ENCODE measurements around the gene PCYT1A.
"Not testable (repeated sequence)": the region's sequence is repeated elsewhere in the genome, so short reads cannot be mapped to it uniquely, and the experiment has no call there.

Gene PCYT1A

DNA sequence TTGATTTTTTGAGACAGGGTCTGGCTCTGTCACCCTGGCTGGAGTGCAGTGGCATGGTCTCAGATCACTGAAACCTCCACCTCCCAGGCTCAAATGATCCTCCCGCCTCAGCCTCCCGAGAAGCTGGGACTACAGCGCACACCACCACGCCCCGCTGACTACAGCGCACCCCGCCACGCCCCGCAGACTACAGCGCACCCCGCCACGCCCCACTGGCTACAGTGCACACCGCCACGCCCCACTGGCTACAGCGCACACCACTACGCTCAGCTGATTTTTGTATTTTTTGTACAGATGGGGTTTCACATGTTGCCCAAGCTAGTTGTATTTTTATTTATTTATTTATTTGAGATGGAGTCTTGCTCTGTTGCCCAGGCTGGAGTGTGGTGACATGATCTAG lies 35.6 kb downstream of the PCYT1A start:
- Histone ChIP-seq H3K79me2 (ENCODE audit: low read length) (0 out of 2 replicates have a peak, but pooled peaks cover 4% of the 10 kb centered on the region), H3K27me3 (replicated peaks; ENCODE audit: insufficient read depth, low read length) (no peaks in the 10 kb centered on the region), H3K36me3 (replicated peaks; ENCODE audit: insufficient read depth, low read length) (no peaks in the 10 kb centered on the region), H3K9me3 (replicated peaks; ENCODE audit: insufficient read depth, low read length) (no peaks in the 10 kb centered on the region), H3K9ac (ENCODE audit: low read length) (no peak overlapping the region), H4K20me1 (ENCODE audit: insufficient read depth, low read length) (no peaks in the 10 kb centered on the region), H2AFZ (ENCODE audit: low read length) (no peak overlapping the region), H3K9me2 (replicated peaks; ENCODE audit: insufficient read depth, low read length) (no peaks in the 10 kb centered on the region), H3K27ac (ENCODE audit: low read length) (no peak overlapping the region), H3F3A (ENCODE audit: insufficient read depth, low read length) (no peaks in the 10 kb centered on the region), H3K4me3 (ENCODE audit: low read length) (no peak overlapping the region), H3K4me2 (ENCODE audit: low read depth, low read length) (no peak overlapping the region), H3K4me1 (ENCODE audit: low read length) (no peaks in the 10 kb centered on the region)
- no peak for DNase-seq
- TF ChIP-seq, protein P1, sequence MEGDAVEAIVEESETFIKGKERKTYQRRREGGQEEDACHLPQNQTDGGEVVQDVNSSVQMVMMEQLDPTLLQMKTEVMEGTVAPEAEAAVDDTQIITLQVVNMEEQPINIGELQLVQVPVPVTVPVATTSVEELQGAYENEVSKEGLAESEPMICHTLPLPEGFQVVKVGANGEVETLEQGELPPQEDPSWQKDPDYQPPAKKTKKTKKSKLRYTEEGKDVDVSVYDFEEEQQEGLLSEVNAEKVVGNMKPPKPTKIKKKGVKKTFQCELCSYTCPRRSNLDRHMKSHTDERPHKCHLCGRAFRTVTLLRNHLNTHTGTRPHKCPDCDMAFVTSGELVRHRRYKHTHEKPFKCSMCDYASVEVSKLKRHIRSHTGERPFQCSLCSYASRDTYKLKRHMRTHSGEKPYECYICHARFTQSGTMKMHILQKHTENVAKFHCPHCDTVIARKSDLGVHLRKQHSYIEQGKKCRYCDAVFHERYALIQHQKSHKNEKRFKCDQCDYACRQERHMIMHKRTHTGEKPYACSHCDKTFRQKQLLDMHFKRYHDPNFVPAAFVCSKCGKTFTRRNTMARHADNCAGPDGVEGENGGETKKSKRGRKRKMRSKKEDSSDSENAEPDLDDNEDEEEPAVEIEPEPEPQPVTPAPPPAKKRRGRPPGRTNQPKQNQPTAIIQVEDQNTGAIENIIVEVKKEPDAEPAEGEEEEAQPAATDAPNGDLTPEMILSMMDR (IDR thresholded peaks at IDR 0.05; ENCODE audit: low read length): no peak
- TF ChIP-seq EZH2phosphoT487 (IDR thresholded peaks at IDR 0.05; ENCODE audit: low read length) (no peak), EZH2 (optimal IDR thresholded peaks at IDR 0.05; ENCODE audit: low read depth, low read length) (no peak)

DNA sequence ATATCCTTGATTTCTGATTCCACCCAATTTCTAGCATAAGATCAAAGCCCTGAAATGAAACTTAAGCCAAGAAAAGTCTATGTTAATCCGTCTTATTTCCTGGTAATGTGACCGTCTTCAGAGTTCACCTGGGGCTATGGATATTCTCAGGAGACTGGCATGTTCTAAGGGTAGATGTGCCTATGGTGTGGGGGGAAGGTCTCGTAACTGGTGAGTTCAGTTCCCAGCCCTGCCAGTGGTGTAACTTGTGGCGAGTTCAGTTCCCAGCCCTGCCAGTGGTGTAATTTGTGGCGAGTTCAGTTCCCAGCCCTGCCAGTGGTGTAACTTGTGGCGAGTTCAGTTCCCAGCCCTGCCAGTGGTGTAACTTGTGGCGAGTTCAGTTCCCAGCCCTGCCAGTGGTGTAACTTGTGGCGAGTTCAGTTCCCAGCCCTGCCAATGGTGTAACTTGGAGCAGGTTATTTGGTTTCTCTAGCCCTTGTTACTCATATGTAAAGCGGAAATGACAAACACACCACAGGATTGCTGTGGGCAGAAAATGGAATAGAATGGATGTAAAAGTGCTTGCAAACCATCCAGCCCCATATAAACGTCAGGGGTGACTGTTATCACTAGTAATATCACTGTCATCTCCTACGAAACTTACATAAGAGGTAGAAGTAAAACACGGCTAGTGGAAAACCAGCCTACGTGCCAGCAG lies 40.8 kb downstream of the PCYT1A start:
- Histone ChIP-seq H3K79me2 (ENCODE audit: low read length) (no peaks in the 10 kb centered on the region), H2AFZ (ENCODE audit: low read length) (no peak overlapping the region), H3K27ac (ENCODE audit: low read length) (no peak overlapping the region), H3K36me3 (replicated peaks; ENCODE audit: insufficient read depth, low read length) (no peaks in the 10 kb centered on the region), H3K9ac (ENCODE audit: low read length) (no peak overlapping the region), H3K4me3 (ENCODE audit: low read length) (no peak overlapping the region), H3F3A (ENCODE audit: insufficient read depth, low read length) (no peaks in the 10 kb centered on the region), H3K9me2 (replicated peaks; ENCODE audit: insufficient read depth, low read length) (no peaks in the 10 kb centered on the region), H3K4me1 (ENCODE audit: low read length) (no peaks in the 10 kb centered on the region), H4K20me1 (ENCODE audit: insufficient read depth, low read length) (no peaks in the 10 kb centered on the region), H3K9me3 (replicated peaks; ENCODE audit: insufficient read depth, low read length) (no peaks in the 10 kb centered on the region), H3K27me3 (replicated peaks; ENCODE audit: insufficient read depth, low read length) (no peaks in the 10 kb centered on the region), H3K4me2 (ENCODE audit: low read depth, low read length) (no peak overlapping the region)
- DNase-seq: no peak
- TF ChIP-seq EZH2phosphoT487 (IDR thresholded peaks at IDR 0.05; ENCODE audit: low read length): no peak
- TF ChIP-seq, protein P1 (IDR thresholded peaks at IDR 0.05; ENCODE audit: low read length): no peak
- no peak for TF ChIP-seq EZH2 (optimal IDR thresholded peaks at IDR 0.05; ENCODE audit: low read depth, low read length)

DNA sequence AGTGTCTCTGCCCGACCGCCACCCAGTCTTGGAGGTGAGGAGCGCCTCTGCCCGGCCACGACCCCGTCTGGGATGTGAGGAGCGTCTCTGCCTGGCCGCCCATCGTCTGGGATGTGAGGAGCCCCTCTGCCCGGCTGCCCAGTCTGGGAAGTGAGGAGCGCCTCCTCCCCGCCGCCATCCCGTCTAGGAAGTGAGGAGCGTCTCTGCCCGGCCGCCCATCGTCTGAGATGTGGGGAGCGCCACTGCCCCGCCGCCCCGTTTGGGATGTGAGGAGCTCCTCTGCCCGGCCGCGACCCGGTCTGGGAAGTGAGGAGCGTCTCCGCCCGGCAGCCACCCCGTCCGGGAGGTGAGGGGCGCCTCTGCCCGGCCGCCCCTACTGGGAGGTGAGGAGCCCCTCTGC lies 43.4 kb downstream of the PCYT1A start:
- H4K20me1 ChIP-seq (ENCODE audit: insufficient read depth, low read length); H3K4me2 ChIP-seq (ENCODE audit: low read depth, low read length); H3K9me3 ChIP-seq (replicated peaks; ENCODE audit: insufficient read depth, low read length); H3K79me2 ChIP-seq (ENCODE audit: low read length); H3K4me1 ChIP-seq (ENCODE audit: low read length); H3F3A ChIP-seq (ENCODE audit: insufficient read depth, low read length); H3K36me3 ChIP-seq (replicated peaks; ENCODE audit: insufficient read depth, low read length); H2AFZ ChIP-seq (ENCODE audit: low read length); DNase-seq; H3K4me3 ChIP-seq (ENCODE audit: low read length); H3K27ac ChIP-seq (ENCODE audit: low read length); H3K9ac ChIP-seq (ENCODE audit: low read length); H3K27me3 ChIP-seq (replicated peaks; ENCODE audit: insufficient read depth, low read length); H3K9me2 ChIP-seq (replicated peaks; ENCODE audit: insufficient read depth, low read length): not testable (repeated sequence)

DNA sequence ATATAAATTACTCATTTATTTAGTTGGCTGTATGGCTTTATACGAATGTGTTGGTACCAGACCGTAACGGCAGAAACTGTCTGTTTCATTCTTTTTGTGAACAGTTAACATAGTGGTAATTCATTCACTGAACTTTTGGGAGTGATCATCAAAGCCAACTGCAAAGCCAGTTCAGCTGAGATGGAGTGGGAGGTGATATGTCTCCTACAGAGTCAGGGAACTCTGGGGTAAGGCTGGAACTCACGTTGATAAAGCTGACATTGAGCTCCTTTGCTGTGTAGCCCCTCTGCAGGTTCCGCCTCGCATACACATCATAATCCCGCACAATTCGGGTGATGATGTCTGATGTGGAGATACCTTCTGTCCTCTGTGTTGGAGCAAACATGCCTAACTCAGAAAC lies 45.8 kb downstream of the PCYT1A start:
- no peaks in the 10 kb centered on the region for H3K4me1 ChIP-seq (ENCODE audit: low read length)
- H3F3A ChIP-seq (ENCODE audit: insufficient read depth, low read length): no peaks in the 10 kb centered on the region
- no peak overlapping the region for H3K4me3 ChIP-seq (ENCODE audit: low read length)
- H3K9me3 ChIP-seq (replicated peaks; ENCODE audit: insufficient read depth, low read length): no peaks in the 10 kb centered on the region
- H2AFZ ChIP-seq (ENCODE audit: low read length): no peak overlapping the region
- no peaks in the 10 kb centered on the region for H3K36me3 ChIP-seq (replicated peaks; ENCODE audit: insufficient read depth, low read length)
- TF ChIP-seq, protein P1 (IDR thresholded peaks at IDR 0.05; ENCODE audit: low read length): no peak
- TF ChIP-seq EZH2phosphoT487 (IDR thresholded peaks at IDR 0.05; ENCODE audit: low read length) (no peak), EZH2 (optimal IDR thresholded peaks at IDR 0.05; ENCODE audit: low read depth, low read length) (no peak)
- no peak overlapping the region for H3K4me2 ChIP-seq (ENCODE audit: low read depth, low read length)
- H3K27ac ChIP-seq (ENCODE audit: low read length): no peak overlapping the region
- no peaks in the 10 kb centered on the region for H3K9me2 ChIP-seq (replicated peaks; ENCODE audit: insufficient read depth, low read length)
- H3K79me2 ChIP-seq (ENCODE audit: low read length): no peaks in the 10 kb centered on the region
- no peaks in the 10 kb centered on the region for H4K20me1 ChIP-seq (ENCODE audit: insufficient read depth, low read length)
- no peak for DNase-seq
- no peak overlapping the region for H3K9ac ChIP-seq (ENCODE audit: low read length)
- no peaks in the 10 kb centered on the region for H3K27me3 ChIP-seq (replicated peaks; ENCODE audit: insufficient read depth, low read length)

Measured in MM.1S (cell line).